Endometrium (tissue), 2 donors: ENCODE measurements around the gene PRKN.
"Not testable (repeated sequence)": the region's sequence is repeated elsewhere in the genome, so short reads cannot be mapped to it uniquely, and the experiment has no call there.

ENCODE experiments used
- FAIRE-seq: peaks from 2 replicates; lab custom pipeline; 2012; peaks lifted over from hg19 to GRCh38; lab: Jason Lieb, UNC
- donor health status: control.
- donor health status: control.

PRKN gene

GRCh38 chr6:162532283-162533008 is 195.1 kb downstream of the PRKN start:
- no peak for FAIRE-seq

- not testable (repeated sequence) for FAIRE-seq
Observed at GRCh38 chr6:162531391-162531790, 196.2 kb downstream of the PRKN start.

GRCh38 chr6:162528538-162528937 is 199.0 kb downstream of the PRKN start:
- FAIRE-seq: no peak

- no peak for FAIRE-seq
Observed at GRCh38 chr6:162526960-162527359, 200.6 kb downstream of the PRKN start.

- no peak for FAIRE-seq
Observed at GRCh38 chr6:162525181-162525580, 202.4 kb downstream of the PRKN start.

- no peak for FAIRE-seq
Observed at GRCh38 chr6:162512744-162513143, 214.8 kb downstream of the PRKN start.

GRCh38 chr6:162497389-162497788 is 230.2 kb downstream of the PRKN start:
- no peak for FAIRE-seq

- FAIRE-seq: no peak
Observed at GRCh38 chr6:162493917-162494316, 233.6 kb downstream of the PRKN start.

- no peak for FAIRE-seq
Observed at GRCh38 chr6:162491637-162492036, 235.9 kb downstream of the PRKN start.

- no peak for FAIRE-seq
Observed at GRCh38 chr6:162489101-162489976, 238.2 kb downstream of the PRKN start.

- no peak for FAIRE-seq
Observed at GRCh38 chr6:162488444-162488843, 239.1 kb downstream of the PRKN start.

- no peak for FAIRE-seq
Observed at GRCh38 chr6:162485464-162485863, 242.1 kb downstream of the PRKN start.

GRCh38 chr6:162481938-162482337 is 245.6 kb downstream of the PRKN start:
- no peak for FAIRE-seq

- FAIRE-seq: no peak
Observed at GRCh38 chr6:162481320-162481719, 246.2 kb downstream of the PRKN start.

- FAIRE-seq: no peak
Observed at GRCh38 chr6:162478192-162478671, 249.3 kb downstream of the PRKN start.

- no peak for FAIRE-seq
Observed at GRCh38 chr6:162474722-162475121, 252.8 kb downstream of the PRKN start.

GRCh38 chr6:162471842-162472241 is 255.7 kb downstream of the PRKN start:
- FAIRE-seq: no peak

- no peak for FAIRE-seq
Observed at GRCh38 chr6:162468326-162468725, 259.2 kb downstream of the PRKN start.

GRCh38 chr6:162467679-162468078 is 259.9 kb downstream of the PRKN start:
- FAIRE-seq: no peak

- FAIRE-seq: no peak
Observed at GRCh38 chr6:162463576-162463975, 264.0 kb downstream of the PRKN start.

- FAIRE-seq: no peak
Observed at GRCh38 chr6:162459985-162460384, 267.6 kb downstream of the PRKN start.

- FAIRE-seq: no peak
Observed at GRCh38 chr6:162450358-162450757, 277.2 kb downstream of the PRKN start.

- FAIRE-seq: no peak
Observed at GRCh38 chr6:162448294-162448693, 279.3 kb downstream of the PRKN start.
